Dendritic cell treated with granulocyte-macrophage colony-stimulating factor and Interleukin-4, amounts not matched to agents 40 ng/mL and 50 ng/mL, for 4 days (primary cell): ENCODE data around the gene OTULIN.

Experiments
- H3K27ac Mint-ChIP-seq: one replicate; pipeline ENCODE4 v1.8.0; 2022; ENCODE audit warnings: mild to moderate bottlenecking, mixed read lengths
- H3K27me3 Mint-ChIP-seq: one replicate; pipeline ENCODE4 v1.8.0; 2022; ENCODE audit warnings: mild to moderate bottlenecking, mixed read lengths
- H3K36me3 Mint-ChIP-seq: one replicate; pipeline ENCODE4 v1.8.0; 2022; ENCODE audit warnings: low read depth, mixed read lengths
- H3K4me1 Mint-ChIP-seq: one replicate; pipeline ENCODE4 v1.8.0; 2022; ENCODE audit warnings: low read depth, mixed read lengths
- H3K4me3 Mint-ChIP-seq: one replicate; pipeline ENCODE4 v1.8.0; 2022; ENCODE audit warnings: mild to moderate bottlenecking, moderate library complexity, mixed read lengths
- H3K9me3 Mint-ChIP-seq: one replicate; pipeline ENCODE4 v1.8.0; 2022; ENCODE audit warnings: mixed read lengths
- intact Hi-C: fragments of 100-400 bp; cut with micrococcal nuclease; formaldehyde crosslinking; loops from one replicate; pipeline ENCODE4 v1.15.0; 2022

Gene OTULIN

DNA sequence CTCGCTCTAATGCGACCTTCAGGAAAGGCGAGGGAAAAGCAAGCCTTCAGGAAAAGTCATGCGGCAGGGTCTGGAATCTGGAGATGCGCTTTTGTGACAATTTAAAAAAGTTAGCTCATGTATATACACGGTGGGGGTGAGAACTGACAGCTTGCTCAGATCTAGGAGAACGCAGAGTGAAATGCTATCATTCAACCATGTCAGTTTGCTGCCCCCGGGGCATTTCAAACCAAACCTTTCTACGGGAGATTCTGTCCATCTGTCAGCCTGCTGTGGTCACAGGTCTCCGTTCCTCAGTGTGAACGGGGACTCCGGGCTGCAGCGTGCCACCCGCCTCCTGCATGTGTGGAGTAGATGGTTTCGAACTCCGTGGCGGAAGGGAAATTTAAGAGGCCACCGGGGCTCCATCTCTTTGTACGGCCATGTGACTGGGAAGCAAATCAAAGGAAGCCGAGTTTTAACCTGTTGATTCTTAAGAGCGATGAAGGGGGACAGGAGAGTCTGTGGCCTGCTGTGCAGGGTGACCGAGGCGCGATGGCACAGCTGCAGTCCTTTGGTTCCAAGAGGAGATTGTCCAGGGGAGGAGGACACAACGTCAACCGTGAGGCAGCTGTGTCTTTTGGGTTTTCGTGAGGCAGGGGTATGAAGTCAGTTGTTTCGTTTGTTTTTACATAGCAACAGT, 45.9 kb downstream of the OTULIN start:
- Mint-ChIP-seq H3K27me3 (no peaks in the 10 kb centered on the region), H3K4me1 (peaks cover 39% of the 10 kb centered on the region), H3K36me3 (peaks cover 95% of the 10 kb centered on the region), H3K27ac (peak overlapping the region; percentile 17), H3K9me3 (no peaks in the 10 kb centered on the region), H3K4me3 (no peak overlapping the region)
- intact Hi-C loops: no loop called here

DNA sequence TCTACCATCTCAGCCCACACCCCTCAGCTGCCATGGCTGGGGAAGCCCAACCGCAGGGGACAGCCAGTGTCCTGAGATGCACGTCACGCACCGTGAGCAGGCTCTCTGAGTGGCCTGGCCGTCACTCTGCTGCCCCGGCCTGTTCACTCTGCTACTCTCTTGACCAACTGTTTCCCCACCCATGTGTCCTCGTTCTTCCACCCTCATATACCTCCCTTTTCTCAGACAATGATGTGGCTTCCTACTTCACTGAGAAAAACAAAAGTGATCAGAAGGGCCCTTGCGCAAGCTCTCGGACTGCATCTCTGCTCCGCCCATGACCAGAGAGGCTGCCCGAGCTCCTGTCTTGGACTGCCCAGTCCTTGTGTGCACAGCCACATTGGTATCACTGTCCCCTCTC, 47.6 kb downstream of the OTULIN start:
- peaks cover 29% of the 10 kb centered on the region for H3K4me1 Mint-ChIP-seq
- peaks cover 99% of the 10 kb centered on the region for H3K36me3 Mint-ChIP-seq
- H3K4me3 Mint-ChIP-seq: no peak overlapping the region
- no peak overlapping the region for H3K27ac Mint-ChIP-seq
- intact Hi-C loops: no loop called here
- H3K27me3 Mint-ChIP-seq: no peaks in the 10 kb centered on the region
- no peaks in the 10 kb centered on the region for H3K9me3 Mint-ChIP-seq

GRCh38 chr5:14712666-14713065, 48.1 kb downstream of the OTULIN start:
- no peaks in the 10 kb centered on the region for H3K9me3 Mint-ChIP-seq
- peaks cover 29% of the 10 kb centered on the region for H3K4me1 Mint-ChIP-seq
- no peaks in the 10 kb centered on the region for H3K27me3 Mint-ChIP-seq
- intact Hi-C loops: no loop called here
- H3K27ac Mint-ChIP-seq: no peak overlapping the region
- peaks cover 99% of the 10 kb centered on the region for H3K36me3 Mint-ChIP-seq
- H3K4me3 Mint-ChIP-seq: no peak overlapping the region

- H3K4me3 Mint-ChIP-seq: no peak overlapping the region
- no peaks in the 10 kb centered on the region for H3K27me3 Mint-ChIP-seq
- intact Hi-C loops: no loop called here
- H3K36me3 Mint-ChIP-seq: peaks cover 99% of the 10 kb centered on the region
- H3K4me1 Mint-ChIP-seq: peaks cover 29% of the 10 kb centered on the region
- peak overlapping the region; percentile 65 for H3K27ac Mint-ChIP-seq
- no peaks in the 10 kb centered on the region for H3K9me3 Mint-ChIP-seq
Measured at GRCh38 chr5:14713476-14714390, 49.2 kb downstream of the OTULIN start.

DNA sequence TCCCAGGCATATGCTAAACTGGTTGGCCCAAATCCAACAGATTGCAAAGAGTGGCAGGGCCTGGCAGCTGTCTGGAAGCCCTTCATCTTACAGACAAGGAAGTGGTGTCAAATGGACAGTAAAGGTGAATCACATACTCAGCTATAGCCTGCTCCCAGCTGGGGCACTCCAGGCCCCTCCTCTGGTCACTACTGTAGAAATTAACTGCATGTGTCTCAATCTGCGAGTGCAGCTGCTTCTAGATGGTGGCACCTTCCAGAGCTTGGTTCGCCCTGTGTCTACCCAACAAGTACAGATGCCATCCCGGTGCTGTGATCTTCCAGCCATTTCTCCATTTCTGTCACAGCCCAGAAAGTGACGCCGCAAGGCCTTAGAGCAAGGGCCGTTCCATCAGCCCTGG, 50.2 kb downstream of the OTULIN start:
- H3K4me1 Mint-ChIP-seq: peaks cover 29% of the 10 kb centered on the region
- intact Hi-C loops: no loop called here

GRCh38 chr5:14715481-14715880, 51.0 kb downstream of the OTULIN start:
- intact Hi-C loops: no loop called here
- H3K4me3 Mint-ChIP-seq: no peak overlapping the region
- H3K9me3 Mint-ChIP-seq: no peaks in the 10 kb centered on the region
- peaks cover 29% of the 10 kb centered on the region for H3K4me1 Mint-ChIP-seq
- peaks cover 86% of the 10 kb centered on the region for H3K36me3 Mint-ChIP-seq
- H3K27me3 Mint-ChIP-seq: no peaks in the 10 kb centered on the region
- no peak overlapping the region for H3K27ac Mint-ChIP-seq

More for the DNA sequence above, 50.2 kb downstream of the OTULIN start:
- peaks cover 93% of the 10 kb centered on the region for H3K36me3 Mint-ChIP-seq
- H3K9me3 Mint-ChIP-seq: no peaks in the 10 kb centered on the region
- no peak overlapping the region for H3K27ac Mint-ChIP-seq
- no peak overlapping the region for H3K4me3 Mint-ChIP-seq
- H3K27me3 Mint-ChIP-seq: no peaks in the 10 kb centered on the region

- no peaks in the 10 kb centered on the region for H3K27me3 Mint-ChIP-seq
- no peak overlapping the region for H3K4me3 Mint-ChIP-seq
- no peak overlapping the region for H3K27ac Mint-ChIP-seq
- H3K36me3 Mint-ChIP-seq: peaks cover 78% of the 10 kb centered on the region
- intact Hi-C loops: no loop called here
- peaks cover 27% of the 10 kb centered on the region for H3K4me1 Mint-ChIP-seq
- no peaks in the 10 kb centered on the region for H3K9me3 Mint-ChIP-seq
Measured at GRCh38 chr5:14716755-14717752, 52.5 kb downstream of the OTULIN start.

DNA sequence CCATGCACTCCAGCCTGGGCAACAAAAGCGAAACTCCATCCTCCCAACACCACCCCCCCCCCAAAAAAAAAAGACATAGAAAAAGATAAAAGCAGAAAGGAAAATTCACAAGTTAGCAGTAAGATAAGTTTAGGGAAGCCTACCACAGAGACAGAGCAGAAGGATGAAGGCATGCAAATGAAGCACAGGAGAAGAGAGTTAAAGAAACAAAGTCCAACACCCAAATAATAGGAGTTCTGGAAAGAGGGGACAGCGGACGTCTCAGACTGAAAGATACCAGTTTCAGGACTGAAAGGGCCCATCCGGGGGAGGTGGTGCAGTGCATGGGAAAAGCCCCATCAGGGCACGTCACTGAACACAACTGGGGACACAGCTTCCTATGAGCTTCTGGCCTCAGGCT, 54.3 kb downstream of the OTULIN start:
- Mint-ChIP-seq H3K36me3 (peaks cover 61% of the 10 kb centered on the region), H3K4me1 (peaks cover 35% of the 10 kb centered on the region), H3K27ac (no peak overlapping the region), H3K9me3 (no peaks in the 10 kb centered on the region), H3K4me3 (no peak overlapping the region), H3K27me3 (no peaks in the 10 kb centered on the region)
- intact Hi-C loops: no loop called here

GRCh38 chr5:14720236-14720923, 55.9 kb downstream of the OTULIN start:
- peaks cover 45% of the 10 kb centered on the region for H3K4me1 Mint-ChIP-seq
- no peaks in the 10 kb centered on the region for H3K9me3 Mint-ChIP-seq
- peaks cover 45% of the 10 kb centered on the region for H3K36me3 Mint-ChIP-seq
- no peak overlapping the region for H3K27ac Mint-ChIP-seq
- H3K27me3 Mint-ChIP-seq: no peaks in the 10 kb centered on the region
- H3K4me3 Mint-ChIP-seq: no peak overlapping the region
- intact Hi-C loops: loop anchor here (10.0 kb wide), 1 partner anchor 224 kb away; no protein-coding TSS in a partner anchor

DNA sequence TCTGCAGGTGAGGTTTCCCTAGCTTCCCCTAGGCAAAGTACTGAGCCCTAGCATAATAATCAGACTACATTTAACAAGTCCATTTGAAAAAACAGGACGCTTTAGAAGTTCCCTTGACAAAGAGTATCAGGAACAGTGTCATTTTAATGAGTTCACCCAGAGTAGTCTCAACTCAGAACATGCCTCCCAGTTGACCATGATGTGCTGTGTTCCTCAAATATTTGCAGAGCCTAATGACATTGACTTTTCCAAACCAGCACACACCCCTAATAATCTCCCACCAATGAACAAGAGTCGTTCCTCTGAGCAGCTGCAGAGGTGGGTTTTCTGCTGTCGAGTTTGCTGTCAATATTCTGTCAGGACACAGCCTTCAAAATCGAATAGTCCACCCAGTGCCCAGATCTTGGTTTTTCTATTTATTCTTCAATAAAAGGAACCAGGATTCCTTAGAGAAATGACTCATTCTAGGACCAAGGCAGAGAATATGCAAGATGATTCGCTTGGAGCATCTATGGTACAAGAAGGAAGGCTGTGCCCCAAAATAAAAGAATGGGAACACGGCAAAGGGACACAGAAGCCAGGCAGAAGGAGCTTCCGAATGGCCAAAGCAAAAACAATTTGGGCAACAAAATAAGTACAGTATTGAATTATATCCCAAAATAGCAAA, 57.6 kb downstream of the OTULIN start:
- H3K27ac Mint-ChIP-seq: peak overlapping the region; percentile 84
- H3K9me3 Mint-ChIP-seq: no peaks in the 10 kb centered on the region
- H3K36me3 Mint-ChIP-seq: peaks cover 42% of the 10 kb centered on the region
- H3K27me3 Mint-ChIP-seq: peaks cover 5% of the 10 kb centered on the region
- no peak overlapping the region for H3K4me3 Mint-ChIP-seq
- intact Hi-C loops: loop anchor here (10.0 kb wide), 1 partner anchor 223 kb away; no protein-coding TSS in a partner anchor
- peaks cover 60% of the 10 kb centered on the region for H3K4me1 Mint-ChIP-seq

GRCh38 chr5:14722923-14723322, 58.4 kb downstream of the OTULIN start:
- Mint-ChIP-seq H3K4me1 (peaks cover 60% of the 10 kb centered on the region), H3K27me3 (peaks cover 5% of the 10 kb centered on the region), H3K4me3 (no peak overlapping the region), H3K36me3 (peaks cover 34% of the 10 kb centered on the region), H3K9me3 (no peaks in the 10 kb centered on the region), H3K27ac (peak overlapping the region; percentile 84)
- intact Hi-C loops: loop anchor here (10.0 kb wide), 1 partner anchor 222 kb away; no protein-coding TSS in a partner anchor

DNA sequence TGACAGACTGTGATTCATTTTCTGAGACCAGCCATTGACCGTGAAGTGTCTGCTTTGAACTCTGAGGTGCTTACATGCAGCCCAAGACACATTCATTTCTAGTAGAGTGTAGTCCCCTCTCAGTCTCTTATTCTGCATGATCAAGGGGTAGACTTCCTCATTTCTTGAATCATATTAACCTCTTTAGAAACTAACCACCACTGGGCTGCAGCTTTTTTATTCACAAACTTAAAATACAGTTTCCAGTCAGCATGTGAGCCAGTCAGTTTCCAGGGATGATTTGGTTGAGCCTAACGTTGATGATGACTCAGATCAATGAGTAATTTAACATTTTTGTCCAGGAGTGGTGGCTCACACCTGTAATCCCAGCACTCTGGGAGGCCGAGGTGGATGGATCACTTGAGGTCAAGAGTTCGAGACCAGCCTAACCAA, 59.2 kb downstream of the OTULIN start:
- Mint-ChIP-seq H3K27ac (peak overlapping the region; percentile 84), H3K36me3 (peaks cover 30% of the 10 kb centered on the region), H3K27me3 (peaks cover 5% of the 10 kb centered on the region), H3K9me3 (no peaks in the 10 kb centered on the region), H3K4me1 (peaks cover 60% of the 10 kb centered on the region), H3K4me3 (no peak overlapping the region)
- intact Hi-C loops: loop anchor here (10.0 kb wide), 1 partner anchor 221 kb away; no protein-coding TSS in a partner anchor
